Breast epithelium (tissue), 4 donors: ENCODE measurements around the gene SGK2. TPM values are rescaled to one million over a fixed set of nuclear protein-coding genes. Genes with fewer than 3 reads are reported as not detected.
"Not testable (repeated sequence)": the region's sequence is repeated elsewhere in the genome, so short reads cannot be mapped to it uniquely, and the experiment has no call there.

ENCODE experiments used
- DNase-seq, 2 donors: peaks; one replicate each; pipeline ENCODE4 v3.0.0-alpha.2; 2019; ENCODE audit warnings: low spot score in 2 of 2
- H3K27ac ChIP-seq, 2 donors: fragments of 200-600 bp; sonication (generic) in 1 of 2; one replicate each; pipeline ENCODE4 v1.5.1; 2016 to 2019; ENCODE audit warnings: mild to moderate bottlenecking in 1 of 2
- H3K27me3 ChIP-seq, 2 donors: fragments of 200-600 bp; sonication (generic) in 1 of 2; one replicate each; pipeline versions ENCODE4 v1.5.1 to v1.6.0; 2017 to 2019; ENCODE audit warnings: control low read depth in 1 of 2, mild to moderate bottlenecking in 1 of 2
- H3K36me3 ChIP-seq: fragments of 200-600 bp; one replicate; pipeline ENCODE4 v1.5.1; 2019
- H3K4me1 ChIP-seq, 2 donors: fragments of 200-600 bp; sonication (generic); one replicate each; pipeline ENCODE4 v1.5.1; 2016 to 2019; ENCODE audit warnings: control low read depth in 1 of 2
- H3K4me3 ChIP-seq, 3 donors: fragments of 200-600 bp; sonication (generic); 1 replicate in 2 of 3; 2 replicates in 1 of 3; pipeline ENCODE4 v1.5.1; 2016 to 2019; ENCODE audit warnings: mild to moderate bottlenecking in 3 of 3, moderate library complexity in 2 of 3
- H3K9me3 ChIP-seq, 2 donors: fragments of 200-600 bp; sonication (generic) in 1 of 2; one replicate each; pipeline ENCODE4 v1.5.1; 2016 to 2019; ENCODE audit warnings: control low read depth in 1 of 2
- CTCF ChIP-seq, 3 donors: fragments of 450-650 bp; IDR thresholded peaks; one replicate each; pipeline ENCODE4 v1.5.1; 2016 to 2017; ENCODE audit warnings: antibody characterized with exemption in 3 of 3, mild to moderate bottlenecking in 3 of 3, moderate library complexity in 3 of 3
- POLR2A ChIP-seq: fragments of 450-650 bp; IDR thresholded peaks from one replicate; pipeline ENCODE4 v1.6.1; 2016; ENCODE audit warnings: antibody characterized with exemption, mild to moderate bottlenecking, moderate library complexity
- POLR2AphosphoS5 ChIP-seq, 3 donors: sonication (generic); formaldehyde crosslinking; IDR thresholded peaks; one replicate each; pipeline ENCODE4 v1.6.1; 2017; ENCODE audit warnings: antibody characterized with exemption in 3 of 3
- intact Hi-C: fragments of 100-400 bp; cut with DNase I; formaldehyde crosslinking; loops from one replicate; pipeline ENCODE4 v1.15.1; 2023; ENCODE audit warnings: low total_unique reads
- total RNA-seq, 3 donors: library from RNA; depleted of rRNA; stranded (reverse); fragments of >200 nt; gene quantifications; one replicate each; pipeline ENCODE4 v1.1.0, GENCODE V29; 2016

The SGK2 gene
- total RNA-seq, 3 donors from 2014 or later: 4.1 to 8.2 (median 6.4) TPM

DNA sequence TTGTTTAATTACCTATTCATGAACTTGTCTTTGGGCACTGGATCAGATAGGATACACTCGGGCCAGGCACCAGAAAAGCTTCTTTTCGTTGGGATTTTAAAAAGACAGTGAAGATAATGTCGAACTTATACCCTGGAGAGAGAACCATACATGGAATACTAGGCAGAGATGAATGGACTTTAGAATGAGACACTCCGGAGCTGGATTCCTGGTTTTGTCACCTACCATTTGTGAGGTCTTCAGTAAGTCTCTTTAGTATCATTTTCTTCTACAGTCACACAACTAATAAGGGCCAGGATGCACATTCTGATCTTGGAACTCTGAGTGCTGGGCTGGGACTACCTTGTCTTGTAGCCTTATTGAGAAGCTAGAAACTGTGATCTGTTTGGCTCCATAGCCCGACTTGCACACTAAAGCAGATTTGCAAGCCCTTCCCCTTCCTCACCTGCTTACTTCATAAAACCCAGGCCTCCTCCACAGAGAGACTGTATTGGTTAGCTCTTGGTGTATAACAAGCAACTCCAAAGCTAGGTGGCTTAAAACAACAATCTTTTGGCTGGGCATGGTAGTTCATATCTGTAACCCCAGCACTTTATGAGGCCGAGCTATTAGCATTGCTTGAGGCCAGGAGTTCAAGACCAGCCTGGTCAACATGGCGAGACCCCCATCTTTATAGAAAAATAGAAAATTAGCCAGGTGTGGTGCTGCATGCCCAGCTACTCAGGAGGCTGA, 24.5 kb downstream of the SGK2 start:
- DNase-seq: no peak
- TF ChIP-seq POLR2A (no peak), POLR2AphosphoS5 (IDR thresholded peaks at IDR 0.05) (no peak), CTCF (IDR thresholded peaks at IDR 0.05) (no peak)
- Histone ChIP-seq H3K36me3 (no peaks in the 10 kb centered on the region), H3K4me3 (no peak overlapping the region), H3K4me1 (no peaks in the 10 kb centered on the region), H3K27ac (no peak overlapping the region), H3K27me3 (no peaks in the 10 kb centered on the region), H3K9me3 (no peaks in the 10 kb centered on the region)
- intact Hi-C loops: no loop called here

DNA sequence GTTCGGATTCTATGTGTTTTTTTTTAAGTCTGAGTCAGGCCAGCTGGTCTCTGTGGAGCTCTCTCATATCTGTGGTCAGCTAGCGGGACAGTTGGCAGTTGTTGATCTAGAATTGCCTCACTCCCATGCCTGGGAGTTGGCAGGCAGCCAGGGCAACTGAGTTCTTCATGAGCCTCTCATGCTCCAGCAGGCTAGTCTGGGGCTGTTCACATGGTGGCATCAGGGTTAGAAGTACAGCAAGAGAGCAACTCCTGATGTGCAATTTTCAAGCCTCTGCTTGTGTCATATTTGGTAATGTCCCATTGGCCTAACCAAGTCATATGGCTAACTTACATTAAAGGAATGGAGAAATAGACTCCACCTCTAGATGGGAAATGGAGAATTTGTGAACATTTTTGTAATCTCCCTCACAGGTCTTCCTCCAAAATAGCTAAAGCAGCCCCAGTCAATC, 25.2 kb downstream of the SGK2 start:
- Histone ChIP-seq H3K27me3 (no peaks in the 10 kb centered on the region), H3K9me3 (no peaks in the 10 kb centered on the region), H3K27ac (no peak overlapping the region), H3K4me1 (no peaks in the 10 kb centered on the region), H3K4me3 (no peak overlapping the region), H3K36me3 (no peaks in the 10 kb centered on the region)
- DNase-seq: no peak
- intact Hi-C loops: no loop called here
- no peak for TF ChIP-seq CTCF (IDR thresholded peaks at IDR 0.05)
- no peak for TF ChIP-seq POLR2A
- TF ChIP-seq POLR2AphosphoS5 (IDR thresholded peaks at IDR 0.05): no peak

GRCh38 chr20:43584448-43585136, 25.8 kb downstream of the SGK2 start:
- Histone ChIP-seq H3K9me3 (no peaks in the 10 kb centered on the region), H3K4me3 (no peak overlapping the region), H3K27me3 (no peaks in the 10 kb centered on the region), H3K36me3 (no peaks in the 10 kb centered on the region), H3K4me1 (no peaks in the 10 kb centered on the region), H3K27ac (no peak overlapping the region)
- no peak for DNase-seq
- no peak for TF ChIP-seq CTCF (IDR thresholded peaks at IDR 0.05)
- TF ChIP-seq POLR2AphosphoS5 (IDR thresholded peaks at IDR 0.05): no peak
- no peak for TF ChIP-seq POLR2A
- intact Hi-C loops: no loop called here

- intact Hi-C loops: no loop called here
- H3K4me1 ChIP-seq: peaks cover 0 to 4% of the 10 kb centered on the region in 2 donors
- DNase-seq: no peak
- H3K9me3 ChIP-seq: no peaks in the 10 kb centered on the region
- no peaks in the 10 kb centered on the region for H3K27me3 ChIP-seq
- H3K36me3 ChIP-seq: no peaks in the 10 kb centered on the region
- no peak overlapping the region for H3K27ac ChIP-seq
- no peak for TF ChIP-seq POLR2AphosphoS5 (IDR thresholded peaks at IDR 0.05)
- TF ChIP-seq POLR2A: no peak
- TF ChIP-seq CTCF (IDR thresholded peaks at IDR 0.05): no peak
- no peak overlapping the region for H3K4me3 ChIP-seq
Measured at GRCh38 chr20:43586641-43587040, 27.8 kb downstream of the SGK2 start.

DNA sequence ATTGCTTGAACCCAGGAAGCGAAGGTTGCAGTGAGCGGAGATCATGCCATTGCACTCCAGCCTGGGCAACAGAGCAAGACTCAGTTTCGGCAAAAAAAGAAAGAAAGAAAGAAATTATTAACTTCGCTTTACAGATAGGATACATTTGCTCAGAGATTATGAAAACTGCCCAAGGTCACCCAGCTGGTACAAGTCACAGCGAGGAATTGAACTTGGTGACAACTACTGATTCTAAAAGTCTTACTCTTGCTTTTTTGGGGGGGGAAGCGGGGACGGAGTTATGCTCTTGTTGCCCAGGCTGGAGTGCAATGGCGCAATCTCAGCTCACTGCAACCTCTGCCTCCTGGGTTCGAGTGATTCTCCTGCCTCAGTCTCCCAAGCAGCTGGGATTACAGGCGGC, 29.7 kb downstream of the SGK2 start:
- H3K27me3 ChIP-seq, H3K27ac ChIP-seq, H3K36me3 ChIP-seq, intact Hi-C loops, H3K9me3 ChIP-seq, H3K4me3 ChIP-seq, H3K4me1 ChIP-seq, DNase-seq: not testable (repeated sequence)
